Epithelial cell of esophagus (primary cell): ENCODE measurements around the gene C3orf49.
A peak's percentile ranks its signal among the peaks of the same experiment; 100 is the strongest.

Experiments
- DNase-seq: peaks from one replicate; pipeline ENCODE4 v3.0.0; 2010; ENCODE audit warnings: low read depth
- H3K4me3 ChIP-seq: 2 replicates; pipeline ENCODE4 v1.5.1; 2011; ENCODE audit warnings: mild to moderate bottlenecking, low read length, control low read depth
- TF ChIP-seq, protein P1 (sequence below): IDR thresholded peaks from 2 replicates; pipeline ENCODE4 v1.5.1; 2011; ENCODE audit warnings: low read depth, mild to moderate bottlenecking, low read length, control low read depth, inconsistent platforms; ENCODE audit not compliant: insufficient read depth; ENCODE audit errors: missing control alignments

Gene C3orf49

DNA sequence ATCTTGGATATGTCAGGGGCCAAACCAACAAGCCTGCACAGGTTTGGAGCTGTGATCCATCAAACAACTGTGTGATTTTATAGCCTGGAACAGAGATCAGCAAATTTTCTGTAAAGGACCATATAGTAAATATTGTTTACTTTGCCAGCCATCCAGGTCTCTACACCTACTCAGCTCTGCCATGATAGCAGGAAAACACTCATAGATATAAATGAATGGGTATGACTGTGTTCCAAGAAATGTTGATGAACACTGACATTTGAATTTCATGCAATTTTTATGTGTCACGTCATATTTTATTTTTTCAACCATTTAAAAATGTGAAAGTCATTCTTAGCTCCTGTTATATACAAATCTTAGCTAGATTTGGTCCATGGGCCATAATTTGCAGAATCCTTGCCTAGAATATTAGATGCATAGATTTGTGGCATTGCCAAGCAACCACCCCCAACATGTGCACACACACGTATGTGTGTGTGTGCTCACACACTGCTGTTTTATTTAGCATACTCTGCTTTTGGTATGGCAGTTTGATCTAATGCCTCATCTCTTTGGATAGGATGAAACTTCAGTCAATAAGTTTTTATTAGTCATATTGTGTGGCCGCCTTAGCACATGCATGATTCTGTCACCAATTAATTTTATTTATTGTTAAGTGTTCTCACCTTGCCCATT lies 51.0 kb downstream of the C3orf49 start:
- TF ChIP-seq, protein P1, sequence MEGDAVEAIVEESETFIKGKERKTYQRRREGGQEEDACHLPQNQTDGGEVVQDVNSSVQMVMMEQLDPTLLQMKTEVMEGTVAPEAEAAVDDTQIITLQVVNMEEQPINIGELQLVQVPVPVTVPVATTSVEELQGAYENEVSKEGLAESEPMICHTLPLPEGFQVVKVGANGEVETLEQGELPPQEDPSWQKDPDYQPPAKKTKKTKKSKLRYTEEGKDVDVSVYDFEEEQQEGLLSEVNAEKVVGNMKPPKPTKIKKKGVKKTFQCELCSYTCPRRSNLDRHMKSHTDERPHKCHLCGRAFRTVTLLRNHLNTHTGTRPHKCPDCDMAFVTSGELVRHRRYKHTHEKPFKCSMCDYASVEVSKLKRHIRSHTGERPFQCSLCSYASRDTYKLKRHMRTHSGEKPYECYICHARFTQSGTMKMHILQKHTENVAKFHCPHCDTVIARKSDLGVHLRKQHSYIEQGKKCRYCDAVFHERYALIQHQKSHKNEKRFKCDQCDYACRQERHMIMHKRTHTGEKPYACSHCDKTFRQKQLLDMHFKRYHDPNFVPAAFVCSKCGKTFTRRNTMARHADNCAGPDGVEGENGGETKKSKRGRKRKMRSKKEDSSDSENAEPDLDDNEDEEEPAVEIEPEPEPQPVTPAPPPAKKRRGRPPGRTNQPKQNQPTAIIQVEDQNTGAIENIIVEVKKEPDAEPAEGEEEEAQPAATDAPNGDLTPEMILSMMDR = no peak
- no peak overlapping the region for H3K4me3 ChIP-seq
- peak; percentile 5 for DNase-seq

DNA sequence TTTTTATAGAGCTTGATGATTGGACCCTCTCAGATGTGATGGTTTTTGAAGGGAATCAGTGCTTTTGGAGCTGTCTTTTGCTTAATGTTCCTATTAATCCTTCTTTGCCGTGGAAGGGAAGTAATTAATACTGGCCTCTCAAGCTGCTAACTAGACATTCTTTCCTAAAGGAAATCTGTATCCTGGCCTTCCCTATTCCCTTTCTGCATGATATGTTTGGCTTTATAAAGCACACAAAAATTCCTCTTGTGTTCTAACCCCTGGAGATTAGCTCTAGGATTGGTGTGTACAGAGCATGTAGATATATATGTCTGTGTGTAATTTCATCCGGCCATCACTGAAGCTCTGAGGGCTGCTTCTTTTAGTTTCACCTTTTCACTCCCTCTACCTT lies 51.5 kb downstream of the C3orf49 start:
- no peak for DNase-seq
- TF ChIP-seq, protein P1 = no peak

DNA sequence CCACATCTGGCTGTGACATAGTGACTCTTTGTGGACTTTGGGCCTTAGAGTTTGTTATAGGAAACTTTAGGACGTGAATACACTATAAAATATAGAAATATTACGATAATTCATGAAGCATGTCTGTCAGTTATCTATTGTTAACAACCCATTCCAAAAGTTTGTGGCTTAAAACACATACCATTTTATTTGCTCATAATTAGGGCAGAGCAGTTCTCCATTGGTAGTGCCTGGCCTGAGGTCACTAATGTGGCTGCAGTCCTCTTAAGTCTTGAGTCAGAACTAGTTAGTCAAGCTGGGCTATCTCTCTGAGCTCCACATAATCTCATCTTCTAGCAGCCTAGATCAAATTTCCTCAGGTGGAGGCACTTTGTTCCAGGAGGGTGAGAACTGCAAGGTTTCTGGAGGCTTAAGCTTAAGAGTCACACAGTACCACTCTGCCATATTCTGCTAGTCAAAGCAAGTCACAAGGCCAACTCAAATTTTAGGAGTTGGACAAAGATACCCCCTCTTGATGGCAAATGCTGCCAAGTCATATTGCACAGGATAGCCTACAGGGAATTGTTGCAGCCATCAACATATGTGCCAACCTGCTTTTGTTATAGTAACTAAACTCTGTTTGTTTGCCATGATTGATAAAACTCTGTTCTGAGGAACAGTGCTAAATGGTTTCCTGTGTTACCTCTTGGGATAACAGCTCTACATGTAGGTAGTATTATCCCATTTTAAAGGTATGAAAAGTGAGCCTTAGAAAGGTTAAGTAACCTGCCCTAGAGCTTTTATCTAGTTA lies 53.2 kb downstream of the C3orf49 start:
- TF ChIP-seq, protein P1 = no peak
- DNase-seq = peak; percentile 92
- no peak overlapping the region for H3K4me3 ChIP-seq

More for the DNA sequence above, 51.5 kb downstream of the C3orf49 start:
- no peak overlapping the region for H3K4me3 ChIP-seq

DNA sequence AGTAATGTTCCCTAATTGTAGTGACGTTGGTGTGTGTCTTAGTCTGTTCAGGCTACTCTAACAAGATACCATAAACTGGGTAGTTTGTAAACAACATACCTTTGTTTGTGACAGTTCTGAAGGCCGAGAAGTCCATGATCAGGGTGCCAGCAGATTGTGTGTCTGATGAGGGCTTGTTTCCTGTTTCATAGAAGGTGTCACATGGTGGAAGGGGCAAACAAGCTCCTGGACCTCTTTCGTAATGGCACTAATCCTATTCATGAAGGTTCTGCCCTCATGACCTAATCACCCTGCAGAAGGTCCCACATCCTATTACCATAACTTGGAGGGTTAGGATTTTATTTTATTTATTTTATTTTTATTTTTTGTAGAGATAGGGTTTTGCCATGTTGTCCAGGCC lies 55.7 kb downstream of the C3orf49 start:
- no peak for DNase-seq
- H3K4me3 ChIP-seq = no peak overlapping the region
- TF ChIP-seq, protein P1 = no peak

DNA sequence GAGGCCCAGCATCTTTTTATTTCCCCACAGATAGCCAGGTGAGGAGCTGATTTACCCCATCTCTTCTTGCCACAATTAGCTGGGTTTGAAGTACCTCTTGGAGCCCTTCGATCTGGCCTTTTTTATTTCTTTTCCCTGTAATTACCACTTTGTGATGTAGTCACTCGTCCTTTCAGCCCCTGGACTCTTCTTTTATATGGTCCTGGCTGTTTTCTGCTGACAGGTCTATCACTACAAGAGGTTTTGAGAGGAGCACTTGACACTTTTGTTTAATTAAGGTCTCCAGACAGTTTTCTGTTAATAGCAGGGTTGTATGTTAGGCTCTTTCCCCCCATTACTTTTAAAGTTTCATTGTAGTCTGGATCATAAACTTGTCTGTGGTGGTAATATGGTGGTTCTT lies 56.4 kb downstream of the C3orf49 start:
- no peak for DNase-seq
- H3K4me3 ChIP-seq = no peak overlapping the region
- TF ChIP-seq, protein P1 = no peak

DNA sequence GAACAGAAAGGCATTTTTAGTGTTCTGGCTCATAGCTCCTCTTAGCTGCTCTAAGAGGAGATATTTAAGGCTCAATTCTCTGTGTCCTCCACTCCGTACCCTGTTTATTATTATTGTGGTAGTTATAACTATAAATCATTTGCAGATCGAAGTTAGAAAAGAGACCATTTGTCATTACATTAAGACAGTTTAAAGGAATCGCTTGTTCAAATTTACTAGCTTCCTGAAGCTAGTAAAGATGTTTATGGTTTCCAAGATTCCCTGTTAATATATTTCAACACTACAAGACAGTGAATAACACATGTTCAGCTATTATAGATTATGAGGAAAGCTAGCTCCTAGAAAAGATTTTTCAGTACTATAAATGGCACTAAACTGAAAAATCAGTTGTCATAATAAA lies 57.2 kb downstream of the C3orf49 start:
- DNase-seq = no peak
- H3K4me3 ChIP-seq = no peak overlapping the region
- TF ChIP-seq, protein P1 = no peak

DNA sequence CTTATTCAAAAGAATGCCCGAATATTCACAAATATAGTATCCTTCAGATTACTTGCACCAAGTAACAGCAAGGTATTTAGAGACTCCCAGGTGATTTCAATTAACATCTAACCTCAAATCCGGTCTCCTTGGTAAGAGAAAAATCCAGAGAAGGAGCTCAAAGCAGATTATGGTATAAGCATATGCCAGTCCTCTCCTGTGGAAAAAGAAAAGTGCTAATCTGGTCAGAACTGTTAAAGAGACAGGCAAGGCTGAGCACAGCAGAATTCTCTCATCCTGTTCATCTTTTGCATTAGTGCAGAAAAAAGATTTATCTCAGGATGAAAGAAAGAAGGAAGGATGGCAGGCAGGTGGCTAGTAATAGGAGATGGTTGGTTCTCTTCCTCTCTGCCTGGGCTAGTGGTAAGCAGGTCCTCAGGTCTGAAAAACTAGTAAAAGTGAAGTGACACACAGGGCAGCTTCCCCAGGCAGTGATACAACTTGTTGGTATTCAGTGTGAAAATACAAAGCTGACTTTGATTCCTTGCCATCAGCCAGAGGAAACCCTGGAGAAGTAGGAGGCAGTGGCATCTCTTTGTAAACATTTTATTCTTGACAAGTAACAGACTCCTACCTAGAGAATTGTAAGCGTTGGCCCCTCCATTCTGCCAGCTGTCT lies 58.8 kb downstream of the C3orf49 start:
- DNase-seq = no peak
- H3K4me3 ChIP-seq = no peak overlapping the region
- TF ChIP-seq, protein P1 = no peak
